RWPE2 (cell line): ENCODE results near the gene LGR5.
A peak's percentile ranks its signal among the peaks of the same experiment; 100 is the strongest.

Source experiments
- ATAC-seq: fragments of 200-7000 bp; cut with Tn5 transposase; 3 replicates; pipeline ENCODE4 v1.9.1; 2021; ENCODE audit warnings: low read depth
- DNase-seq: peaks from one replicate; pipeline ENCODE4 v3.0.0-alpha.2; 2020; ENCODE audit warnings: low spot score
- H3K27ac ChIP-seq: fragments of 450-650 bp; 2 replicates; pipeline ENCODE4 v1.5.1; 2017; ENCODE audit warnings: mild to moderate bottlenecking; ENCODE audit not compliant: poor library complexity, severe bottlenecking
- H3K27me3 ChIP-seq: fragments of 250-450 bp; sonication (Bioruptor Pico); 2 replicates; pipeline ENCODE4 v1.5.1; 2021; ENCODE audit warnings: mild to moderate bottlenecking, moderate library complexity; ENCODE audit not compliant: insufficient read depth, poor library complexity, severe bottlenecking
- H3K36me3 ChIP-seq: fragments of 250-450 bp; sonication (Bioruptor Pico); 2 replicates; pipeline ENCODE4 v1.5.1; 2020; ENCODE audit warnings: low read depth, mild to moderate bottlenecking, moderate library complexity
- H3K4me1 ChIP-seq: fragments of 250-450 bp; sonication (Bioruptor Pico); 2 replicates; pipeline ENCODE4 v1.5.1; 2021; ENCODE audit warnings: mild to moderate bottlenecking, moderate library complexity; ENCODE audit not compliant: insufficient read depth, poor library complexity, severe bottlenecking
- H3K4me3 ChIP-seq: fragments of 250-450 bp; sonication (Bioruptor Pico); 2 replicates; pipeline ENCODE4 v1.5.1; 2021; ENCODE audit warnings: mild to moderate bottlenecking, moderate library complexity; ENCODE audit not compliant: severe bottlenecking
- H3K9me3 ChIP-seq: fragments of 250-450 bp; sonication (Bioruptor Pico); 2 replicates; pipeline ENCODE4 v1.5.1; 2021; ENCODE audit warnings: mild to moderate bottlenecking, moderate library complexity; ENCODE audit not compliant: severe bottlenecking
- CTCF ChIP-seq: fragments of 450-650 bp; IDR thresholded peaks from one replicate; pipeline ENCODE4 v1.5.1; 2017; ENCODE audit warnings: mild to moderate bottlenecking, moderate library complexity; ENCODE audit not compliant: poor library complexity, severe bottlenecking

The LGR5 gene

GRCh38 chr12:71411635-71412034, 28.0 kb upstream of the LGR5 start:
- no peak for DNase-seq
- Histone ChIP-seq H3K36me3 (no peaks in the 10 kb centered on the region), H3K9me3 (no peaks in the 10 kb centered on the region), H3K4me1 (no peaks in the 10 kb centered on the region), H3K27me3 (peaks cover 5% of the 10 kb centered on the region), H3K4me3 (no peak overlapping the region), H3K27ac (no peak overlapping the region)
- no peak for ATAC-seq
- no peak for TF ChIP-seq CTCF

- no peak for DNase-seq
- no peaks in the 10 kb centered on the region for H3K27me3 ChIP-seq
Observed at GRCh38 chr12:71415336-71416231, 24.0 kb upstream of the LGR5 start.

GRCh38 chr12:71417181-71417580, 22.4 kb upstream of the LGR5 start:
- H3K36me3 ChIP-seq = no peaks in the 10 kb centered on the region
- no peak for TF ChIP-seq CTCF
- DNase-seq = no peak
- H3K9me3 ChIP-seq = no peaks in the 10 kb centered on the region
- H3K4me3 ChIP-seq = no peak overlapping the region
- H3K4me1 ChIP-seq = no peaks in the 10 kb centered on the region
- H3K27me3 ChIP-seq = no peaks in the 10 kb centered on the region
- H3K27ac ChIP-seq = no peak overlapping the region
- ATAC-seq = no peak

More at GRCh38 chr12:71415336-71416231, 24.0 kb upstream of the LGR5 start:
- no peak overlapping the region for H3K4me3 ChIP-seq
- TF ChIP-seq CTCF = peak; percentile 87
- no peaks in the 10 kb centered on the region for H3K36me3 ChIP-seq
- no peak overlapping the region for H3K27ac ChIP-seq
- no peaks in the 10 kb centered on the region for H3K4me1 ChIP-seq
- ATAC-seq = peak; percentile 81
- no peaks in the 10 kb centered on the region for H3K9me3 ChIP-seq

GRCh38 chr12:71420775-71421406, 18.7 kb upstream of the LGR5 start:
- H3K4me3 ChIP-seq = no peak overlapping the region
- H3K36me3 ChIP-seq = no peaks in the 10 kb centered on the region
- DNase-seq (no peak), ATAC-seq (no peak)
- no peaks in the 10 kb centered on the region for H3K4me1 ChIP-seq
- peaks cover 8% of the 10 kb centered on the region for H3K27me3 ChIP-seq
- TF ChIP-seq CTCF = no peak
- H3K9me3 ChIP-seq = no peaks in the 10 kb centered on the region
- no peak overlapping the region for H3K27ac ChIP-seq
